ENCODE data around the gene ARHGAP10. TPM values are rescaled to one million over a fixed set of nuclear protein-coding genes. Genes with fewer than 3 reads are reported as not detected.

Gene ARHGAP10
- total RNA-seq, 1 donor from 2014 or later: 15.5 TPM

GRCh38 chr4:147943159-147943638 lies 211.3 kb downstream of the ARHGAP10 start:
- no peaks in the 10 kb centered on the region for H3K36me3 ChIP-seq (ENCODE audit: control insufficient read depth, insufficient read depth, low read length)

GRCh38 chr4:147944249-147944648 lies 212.4 kb downstream of the ARHGAP10 start:
- no peaks in the 10 kb centered on the region for H3K27me3 ChIP-seq (ENCODE audit: control insufficient read depth, insufficient read depth, low read length)
- DNase-seq (ENCODE audit: low read depth): no peak
- TF ChIP-seq CTCF (IDR thresholded peaks at IDR 0.05; ENCODE audit: insufficient read depth, low read length, poor library complexity, severe bottlenecking): no peak
- H3K36me3 ChIP-seq (ENCODE audit: control insufficient read depth, insufficient read depth, low read length): no peaks in the 10 kb centered on the region
- H3K4me3 ChIP-seq (ENCODE audit: low read depth, low read length): no peak overlapping the region

More at GRCh38 chr4:147943159-147943638, 211.3 kb downstream of the ARHGAP10 start:
- DNase-seq (ENCODE audit: low read depth): no peak
- no peak for TF ChIP-seq CTCF (IDR thresholded peaks at IDR 0.05; ENCODE audit: insufficient read depth, low read length, poor library complexity, severe bottlenecking)
- H3K4me3 ChIP-seq (ENCODE audit: low read depth, low read length): no peak overlapping the region
- no peaks in the 10 kb centered on the region for H3K27me3 ChIP-seq (ENCODE audit: control insufficient read depth, insufficient read depth, low read length)

- no peak for DNase-seq (ENCODE audit: low read depth)
- Histone ChIP-seq H3K4me3 (ENCODE audit: low read depth, low read length) (no peak overlapping the region), H3K36me3 (ENCODE audit: control insufficient read depth, insufficient read depth, low read length) (no peaks in the 10 kb centered on the region), H3K27me3 (ENCODE audit: control insufficient read depth, insufficient read depth, low read length) (no peaks in the 10 kb centered on the region)
- no peak for TF ChIP-seq CTCF (IDR thresholded peaks at IDR 0.05; ENCODE audit: insufficient read depth, low read length, poor library complexity, severe bottlenecking)
These were observed 212.9 kb downstream of the ARHGAP10 start for GRCh38 chr4:147944670-147945260.

GRCh38 chr4:147948336-147948735 lies 216.4 kb downstream of the ARHGAP10 start:
- TF ChIP-seq CTCF (IDR thresholded peaks at IDR 0.05; ENCODE audit: insufficient read depth, low read length, poor library complexity, severe bottlenecking): no peak
- H3K4me3 ChIP-seq (ENCODE audit: low read depth, low read length): no peak overlapping the region
- H3K36me3 ChIP-seq (ENCODE audit: control insufficient read depth, insufficient read depth, low read length): no peaks in the 10 kb centered on the region
- no peaks in the 10 kb centered on the region for H3K27me3 ChIP-seq (ENCODE audit: control insufficient read depth, insufficient read depth, low read length)
- DNase-seq (ENCODE audit: low read depth): no peak

- H3K36me3 ChIP-seq (ENCODE audit: control insufficient read depth, insufficient read depth, low read length): no peaks in the 10 kb centered on the region
- no peak for TF ChIP-seq CTCF (IDR thresholded peaks at IDR 0.05; ENCODE audit: insufficient read depth, low read length, poor library complexity, severe bottlenecking)
- H3K4me3 ChIP-seq (ENCODE audit: low read depth, low read length): no peak overlapping the region
- no peaks in the 10 kb centered on the region for H3K27me3 ChIP-seq (ENCODE audit: control insufficient read depth, insufficient read depth, low read length)
- DNase-seq (ENCODE audit: low read depth): no peak
These were observed 218.4 kb downstream of the ARHGAP10 start for GRCh38 chr4:147950261-147950660.

- H3K27me3 ChIP-seq (ENCODE audit: control insufficient read depth, insufficient read depth, low read length): no peaks in the 10 kb centered on the region
- no peak overlapping the region for H3K4me3 ChIP-seq (ENCODE audit: low read depth, low read length)
- no peak for TF ChIP-seq CTCF (IDR thresholded peaks at IDR 0.05; ENCODE audit: insufficient read depth, low read length, poor library complexity, severe bottlenecking)
- no peaks in the 10 kb centered on the region for H3K36me3 ChIP-seq (ENCODE audit: control insufficient read depth, insufficient read depth, low read length)
- DNase-seq (ENCODE audit: low read depth): no peak
These were observed 219.0 kb downstream of the ARHGAP10 start for GRCh38 chr4:147950841-147951240.

Data from kidney epithelial cell (primary cell).